ENCODE data around the gene PLCD1. TPM values are rescaled to one million over a fixed set of nuclear protein-coding genes. Genes with fewer than 3 reads are reported as not detected.

The PLCD1 gene
- polyA plus RNA-seq, 1 donor = 14.9 TPM

GRCh38 chr3:38016847-38017444 lies 12.5 kb downstream of the PLCD1 start:
- DNase-seq = no peak

GRCh38 chr3:38016410-38016809 lies 13.0 kb downstream of the PLCD1 start:
- DNase-seq = no peak

GRCh38 chr3:38015984-38016383 lies 13.5 kb downstream of the PLCD1 start:
- DNase-seq = no peak

- no peak for DNase-seq
Measured at GRCh38 chr3:38015485-38015884, 14.0 kb downstream of the PLCD1 start.

- DNase-seq = no peak
Measured at GRCh38 chr3:38011111-38011510, 18.3 kb downstream of the PLCD1 start.

- no peak for DNase-seq
Measured at GRCh38 chr3:38009807-38010591, 19.4 kb downstream of the PLCD1 start.

GRCh38 chr3:38008971-38009580 lies 20.4 kb downstream of the PLCD1 start:
- no peak for DNase-seq

- DNase-seq = no peak
Measured at GRCh38 chr3:38008191-38008701, 21.2 kb downstream of the PLCD1 start.

- DNase-seq = no peak
Measured at GRCh38 chr3:38007754-38008090, 21.7 kb downstream of the PLCD1 start.

GRCh38 chr3:38006445-38006995 lies 22.9 kb downstream of the PLCD1 start:
- DNase-seq = no peak

- no peak for DNase-seq
Measured at GRCh38 chr3:38006031-38006430, 23.4 kb downstream of the PLCD1 start.

GRCh38 chr3:38005076-38006020 lies 24.1 kb downstream of the PLCD1 start:
- DNase-seq = no peak

- peak; percentile 57 for DNase-seq
Measured at GRCh38 chr3:38004415-38005075, 24.9 kb downstream of the PLCD1 start.

- DNase-seq = no peak
Measured at GRCh38 chr3:38003817-38004414, 25.5 kb downstream of the PLCD1 start.

GRCh38 chr3:38003371-38003816 lies 26.0 kb downstream of the PLCD1 start:
- peak; percentile 55 for DNase-seq

- no peak for DNase-seq
Measured at GRCh38 chr3:38002940-38003339, 26.5 kb downstream of the PLCD1 start.

GRCh38 chr3:38002291-38002876 lies 27.1 kb downstream of the PLCD1 start:
- no peak for DNase-seq

GRCh38 chr3:38001456-38002081 lies 27.9 kb downstream of the PLCD1 start:
- no peak for DNase-seq

GRCh38 chr3:38000965-38001455 lies 28.4 kb downstream of the PLCD1 start:
- DNase-seq = no peak

Measured in hindlimb muscle (tissue), 1 donor.